DMS79 (cell line): Measurements from ENCODE around the gene ABCC5.
"Not testable (repeated sequence)": the region's sequence is repeated elsewhere in the genome, so short reads cannot be mapped to it uniquely, and the experiment has no call there.

Source experiments
- DNase-seq: peaks from one replicate; lab custom pipeline; 2025; lab: John Stamatoyannopoulos, UW

ABCC5 gene

DNA sequence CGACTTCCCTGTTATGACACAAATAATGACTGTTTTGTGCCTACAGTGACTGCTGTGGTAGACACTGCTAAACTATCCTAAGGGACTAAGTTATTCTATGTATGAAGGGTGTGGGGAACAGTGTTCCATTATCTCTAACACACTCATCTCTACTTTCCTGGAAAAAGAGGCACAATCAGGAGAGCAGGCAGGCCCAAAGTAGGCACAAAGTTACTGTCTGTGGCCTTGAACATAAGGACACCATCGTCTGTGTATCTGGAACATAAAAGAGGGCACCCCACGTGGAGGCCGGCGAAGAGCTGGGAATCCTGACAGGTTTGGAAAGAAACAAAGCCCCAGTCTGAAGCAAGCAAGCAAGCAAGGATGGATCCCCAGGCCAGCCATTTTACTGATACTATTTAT lies 1.5 kb downstream of the ABCC5 start:
- DNase-seq: no peak

- no peak for DNase-seq
These were observed 2.2 kb downstream of the ABCC5 start for GRCh38 chr3:184015381-184016019.

DNA sequence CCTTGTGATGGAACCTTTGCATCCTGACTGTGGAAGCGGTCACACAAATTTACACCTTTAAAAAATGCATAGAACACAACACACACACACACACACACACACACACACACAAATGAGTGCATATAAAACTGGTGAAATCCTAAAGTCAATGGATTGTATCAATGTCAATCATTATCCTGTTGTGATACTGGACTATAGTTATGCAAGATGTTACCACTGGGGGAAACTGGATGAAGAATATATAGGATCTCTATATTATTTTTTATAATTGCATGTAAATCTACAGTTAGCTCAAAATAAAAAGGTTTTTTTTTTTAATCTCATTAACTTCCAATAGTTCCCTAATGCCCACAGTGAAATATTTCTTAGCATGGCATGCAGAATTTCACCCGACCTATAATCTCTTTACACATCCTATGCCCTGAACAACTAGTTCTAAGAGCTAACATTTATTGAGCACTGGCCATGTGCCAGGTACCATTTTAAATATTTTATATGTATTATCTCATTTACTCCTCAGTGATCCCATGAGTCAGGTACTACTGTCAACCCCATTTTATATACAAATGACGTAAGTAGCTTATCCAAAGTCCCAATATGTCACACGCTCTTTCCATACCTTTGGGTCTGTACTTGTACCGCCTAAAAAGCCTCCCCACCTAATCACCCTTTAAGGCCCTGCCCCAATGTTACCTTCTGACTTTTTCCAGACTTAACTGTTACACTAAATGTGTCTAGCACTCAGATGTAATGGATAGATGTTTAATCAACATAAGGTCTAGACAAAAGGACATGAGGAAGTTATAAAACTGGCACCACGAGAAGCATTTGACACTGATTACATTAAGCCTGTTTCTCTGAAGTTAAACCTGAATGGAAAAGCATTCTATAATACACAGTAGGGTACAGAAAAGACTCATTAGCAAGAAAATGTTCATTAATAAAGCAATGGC lies 5.5 kb downstream of the ABCC5 start:
- DNase-seq: no peak

- DNase-seq: no peak
These were observed 6.3 kb downstream of the ABCC5 start for GRCh38 chr3:184011230-184011876.

DNA sequence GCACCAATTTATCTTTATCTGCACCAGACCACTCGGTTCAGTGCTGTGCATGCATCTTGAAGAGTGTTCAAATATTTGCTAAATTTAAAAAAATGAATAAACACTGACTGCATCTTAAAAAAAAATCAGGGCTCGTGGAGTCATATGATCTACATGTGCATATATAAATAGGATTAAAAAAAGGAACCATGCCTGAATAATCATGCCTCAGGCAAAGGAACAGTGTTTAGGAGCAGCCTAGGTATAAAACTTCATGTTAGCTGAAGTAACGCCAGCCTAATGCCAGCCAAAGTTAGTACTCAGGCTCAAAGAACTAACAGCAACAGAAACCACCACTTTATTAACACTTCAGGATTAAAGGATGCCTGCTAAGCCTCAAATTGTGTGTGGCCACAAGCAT lies 9.5 kb downstream of the ABCC5 start:
- DNase-seq: no peak

- not testable (repeated sequence) for DNase-seq
These were observed 10.4 kb downstream of the ABCC5 start for GRCh38 chr3:184007143-184007813.

DNA sequence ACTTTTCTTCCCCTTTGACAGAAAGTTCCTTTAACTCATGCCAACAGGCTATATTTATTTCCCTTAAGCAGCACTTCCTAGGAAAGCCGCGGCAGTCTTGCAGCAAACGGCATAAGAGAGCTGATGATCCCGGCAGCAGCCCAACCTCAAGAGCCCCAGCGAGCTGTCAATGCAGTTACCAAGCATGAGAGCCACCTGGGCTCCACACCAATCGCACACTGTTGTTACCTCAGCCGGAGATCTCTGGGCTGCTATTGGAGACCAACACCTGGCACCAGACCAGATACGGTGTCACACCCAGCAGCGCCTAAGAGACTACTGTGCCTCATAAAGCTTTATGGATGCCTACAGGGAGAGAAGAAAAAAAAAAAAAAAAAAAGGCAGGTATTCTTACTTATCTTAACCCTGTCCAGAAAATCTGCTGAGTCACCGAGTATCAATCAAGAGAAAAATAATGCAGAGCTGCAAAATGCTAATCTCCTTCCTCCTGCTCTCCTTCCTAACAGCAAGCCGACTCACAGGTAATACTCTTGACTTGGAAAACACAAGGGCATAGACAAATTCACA lies 11.7 kb downstream of the ABCC5 start:
- DNase-seq: peak; percentile 97

DNA sequence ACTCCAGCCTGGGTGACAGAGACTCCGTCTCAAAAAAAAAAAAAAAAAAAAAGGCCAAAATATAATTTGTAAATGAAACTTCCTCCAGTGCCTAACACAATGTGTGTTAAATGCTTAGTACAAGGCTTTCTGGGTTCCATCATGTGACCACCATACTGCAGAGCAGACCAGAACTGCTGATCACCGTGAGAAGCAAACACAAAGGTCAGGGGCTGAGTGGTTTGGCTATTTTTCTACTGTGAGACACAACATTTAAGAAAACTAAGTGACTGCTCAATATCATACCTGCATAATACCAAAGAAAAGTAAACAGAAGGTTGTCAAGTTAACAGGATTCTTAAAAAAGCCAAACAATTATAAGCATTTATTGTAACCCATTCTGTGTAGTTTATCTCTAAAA lies 13.2 kb downstream of the ABCC5 start:
- DNase-seq: no peak

DNA sequence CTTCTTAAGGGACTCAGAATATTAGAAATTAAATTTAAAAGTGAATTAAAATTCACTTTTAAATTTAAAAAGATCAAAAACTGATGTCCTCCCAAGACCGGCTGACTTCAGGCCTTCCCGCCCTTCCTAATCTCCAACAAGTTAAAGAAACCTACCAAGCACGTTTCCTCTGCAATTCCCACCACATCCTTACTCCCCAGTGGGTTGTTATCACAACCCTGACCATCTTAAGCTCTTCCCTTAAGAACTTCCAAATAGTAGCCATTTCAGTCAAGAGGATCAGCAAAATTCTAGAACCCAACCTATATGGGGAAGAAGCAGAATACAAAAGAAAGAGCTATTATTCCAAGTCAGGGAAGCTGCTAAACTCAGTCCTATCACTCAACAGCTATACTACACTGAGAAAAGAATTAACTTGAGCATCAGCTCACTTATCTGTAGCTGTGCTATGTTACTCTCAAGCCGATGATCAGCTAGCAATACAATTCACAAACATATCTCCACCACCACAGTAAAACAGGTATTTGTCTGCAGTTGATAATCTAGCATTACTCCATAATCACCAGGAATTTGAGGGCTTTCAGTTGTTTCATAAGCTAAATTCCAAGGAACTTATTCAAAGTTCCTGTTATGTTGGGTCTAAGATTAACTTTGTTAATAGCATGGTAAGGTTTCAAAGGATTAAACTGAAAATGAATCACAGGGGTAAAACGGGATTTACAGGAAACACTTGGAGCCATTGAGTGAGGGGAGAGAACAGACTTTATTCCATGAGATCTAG lies 14.3 kb downstream of the ABCC5 start:
- no peak for DNase-seq

- no peak for DNase-seq
These were observed 15.2 kb downstream of the ABCC5 start for GRCh38 chr3:184002469-184002868.

DNA sequence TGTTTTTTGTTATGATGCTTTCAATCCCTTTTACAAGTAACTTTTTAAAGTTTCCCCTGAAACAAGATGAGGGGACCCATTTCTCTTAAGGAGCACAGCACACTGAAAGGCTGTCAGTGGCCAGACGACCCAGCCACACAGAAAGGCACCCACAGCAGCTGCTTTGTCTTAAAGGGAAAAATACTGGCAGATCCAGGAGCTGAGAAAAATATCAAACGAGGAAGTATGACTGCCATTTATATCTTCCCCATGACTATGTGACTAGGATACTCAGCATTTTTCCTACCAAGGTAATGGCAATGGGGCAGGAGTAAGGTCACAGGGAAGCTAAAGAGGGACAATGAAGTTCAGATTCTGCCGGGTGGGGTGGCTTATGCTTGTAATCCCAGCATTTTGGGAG lies 15.9 kb downstream of the ABCC5 start:
- DNase-seq: no peak

DNA sequence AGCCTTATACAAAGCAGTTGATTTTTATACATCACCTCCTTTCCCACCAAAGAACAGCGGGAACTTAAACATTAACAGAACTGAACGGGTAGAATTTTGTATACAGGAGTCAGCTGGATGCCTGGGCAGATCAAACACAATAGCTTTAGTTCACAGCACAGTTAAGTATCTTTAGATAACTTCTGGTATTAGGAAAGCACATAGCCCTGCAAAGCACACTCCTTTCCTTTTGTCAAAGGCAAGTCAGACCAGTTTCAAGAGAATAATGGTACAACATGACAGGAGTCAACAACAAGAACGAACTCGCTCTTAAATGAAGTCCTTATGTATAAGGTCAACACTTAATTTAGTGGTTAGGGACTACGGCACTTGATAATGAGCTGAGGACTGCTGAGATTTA lies 26.3 kb downstream of the ABCC5 start:
- DNase-seq: peak; percentile 45

DNA sequence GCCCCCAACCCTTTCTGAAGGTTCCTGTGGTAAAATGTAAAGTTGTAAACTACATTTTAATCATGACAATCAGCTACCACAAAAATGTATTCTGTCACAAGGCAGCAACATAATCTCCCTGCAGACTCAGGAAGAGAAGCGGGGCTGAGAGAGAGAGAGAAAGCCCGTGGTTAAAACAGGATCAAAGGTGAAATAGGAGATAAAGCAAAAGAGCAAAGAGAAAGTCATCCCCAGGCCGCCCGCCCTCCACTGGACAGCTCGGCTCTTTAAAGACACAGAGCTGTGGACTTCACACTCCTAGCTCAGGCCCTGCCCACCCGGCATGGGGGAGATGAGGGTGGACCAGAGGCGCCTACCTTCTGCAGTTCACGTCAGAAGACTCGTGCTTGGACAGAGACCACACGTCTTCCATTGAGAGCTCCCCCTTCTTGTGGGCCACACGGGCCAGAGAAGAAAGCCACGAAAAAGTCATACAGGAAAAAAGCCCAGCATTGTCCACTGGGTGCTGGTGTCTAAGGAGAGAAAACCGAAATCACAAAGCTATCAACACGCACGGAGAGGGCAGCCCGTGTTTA lies 29.4 kb downstream of the ABCC5 start:
- no peak for DNase-seq

DNA sequence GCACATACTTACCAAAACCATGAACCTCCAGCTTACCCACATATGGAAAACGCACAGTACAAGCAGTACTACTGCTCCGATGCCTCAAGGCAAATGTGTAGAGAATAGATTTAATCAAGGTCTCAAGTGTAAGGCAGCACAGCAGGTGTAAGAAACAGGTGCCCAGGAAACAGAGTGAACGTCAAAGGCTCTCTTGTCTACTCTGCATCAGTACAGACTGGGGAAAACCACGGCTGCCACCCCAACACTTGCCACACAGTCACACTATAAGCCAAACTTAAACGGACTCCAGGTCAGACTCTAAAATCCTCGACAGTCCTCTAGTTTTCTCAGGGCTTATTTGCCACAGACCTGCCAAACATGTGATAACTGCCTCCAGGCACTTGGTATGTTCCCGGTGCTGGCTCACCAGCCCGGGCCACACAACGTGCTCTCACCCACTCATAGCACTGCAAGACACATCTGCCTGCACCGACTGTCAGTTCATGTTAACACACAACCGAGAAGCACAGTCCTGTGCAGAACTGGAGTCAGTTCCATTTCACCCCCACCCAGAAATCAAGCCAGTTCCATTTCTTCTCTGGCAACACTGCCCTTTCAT lies 30.6 kb downstream of the ABCC5 start:
- DNase-seq: no peak

GRCh38 chr3:183984749-183985729 lies 32.6 kb downstream of the ABCC5 start:
- DNase-seq: no peak

DNA sequence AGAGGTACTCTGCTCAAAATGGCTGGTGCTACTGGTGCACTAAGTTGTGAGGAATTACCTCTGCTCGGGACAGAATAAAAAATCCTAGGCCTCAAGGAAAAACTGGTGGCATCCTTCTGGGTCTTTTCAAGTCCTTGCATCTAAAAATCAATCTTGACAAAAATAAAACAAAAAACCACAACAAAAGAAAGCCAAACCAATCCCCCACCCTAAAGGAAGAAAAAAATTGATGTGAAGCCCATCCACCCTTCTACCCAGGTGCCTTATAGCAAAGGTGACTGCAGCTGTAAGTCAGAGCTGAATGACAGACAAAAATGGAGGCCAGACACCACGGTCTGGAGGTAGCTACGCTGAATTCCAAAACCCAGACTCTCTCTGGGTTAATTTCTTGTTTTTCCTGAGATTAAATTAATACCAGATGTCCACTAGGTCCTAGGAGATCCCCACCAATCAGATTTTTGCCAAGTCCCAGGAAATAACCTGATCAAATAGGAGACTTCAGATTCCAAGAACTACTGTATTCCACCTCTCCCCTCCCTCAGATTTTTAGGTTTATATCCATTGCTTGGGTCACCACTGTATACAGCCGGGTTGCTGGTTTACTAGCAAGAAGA lies 33.5 kb downstream of the ABCC5 start:
- no peak for DNase-seq

- peak; percentile 33 for DNase-seq
These were observed 35.6 kb downstream of the ABCC5 start for GRCh38 chr3:183981990-183982644.

DNA sequence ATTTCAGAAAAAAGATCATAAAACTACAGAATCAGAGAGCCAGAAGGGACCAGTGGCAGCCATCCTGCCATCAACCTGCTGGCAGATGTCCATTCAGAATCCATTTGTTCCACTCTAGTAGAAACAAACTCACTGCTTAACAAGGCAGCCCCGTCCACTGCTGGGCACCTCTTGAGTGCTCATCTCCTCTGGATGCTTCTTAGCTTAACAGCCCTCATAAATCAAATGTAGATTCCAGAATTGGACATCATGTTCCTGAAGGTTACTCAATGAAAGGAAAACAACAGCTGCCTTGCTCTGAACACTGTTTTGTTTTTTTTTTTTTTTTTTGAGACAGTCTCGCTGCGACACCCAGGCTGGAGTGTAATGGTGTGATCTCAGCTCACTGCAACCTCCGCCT lies 37.3 kb downstream of the ABCC5 start:
- DNase-seq: peak; percentile 81
